ENCODE data around the gene FNTB.

FNTB gene

GRCh38 chr14:64979336-64980074 is 7.2 kb upstream of the FNTB start:
- H3K4me1 ChIP-seq (ENCODE audit: insufficient read depth, low read length): peaks cover 24% of the 10 kb centered on the region
- H3K36me3 ChIP-seq (ENCODE audit: insufficient read depth, low read length): no peaks in the 10 kb centered on the region
- H3K9ac ChIP-seq (ENCODE audit: low read depth, low read length): no peak overlapping the region
- no peaks in the 10 kb centered on the region for H3K9me3 ChIP-seq (ENCODE audit: control insufficient read depth, insufficient read depth, low read length)

GRCh38 chr14:64983439-64984310 is 3.0 kb upstream of the FNTB start:
- Histone ChIP-seq H3K9me3 (ENCODE audit: control insufficient read depth, insufficient read depth, low read length) (no peaks in the 10 kb centered on the region), H3K9ac (ENCODE audit: low read depth, low read length) (peak overlapping the region; percentile 53), H3K4me1 (ENCODE audit: insufficient read depth, low read length) (peaks cover 8% of the 10 kb centered on the region), H3K36me3 (ENCODE audit: insufficient read depth, low read length) (no peaks in the 10 kb centered on the region)

- Histone ChIP-seq H3K4me1 (ENCODE audit: insufficient read depth, low read length) (peaks cover 3% of the 10 kb centered on the region; the same call in 1 of the 2 replicates), H3K36me3 (ENCODE audit: insufficient read depth, low read length) (no peaks in the 10 kb centered on the region), H3K9ac (ENCODE audit: low read depth, low read length) (peak overlapping the region; percentile 85), H3K9me3 (ENCODE audit: control insufficient read depth, insufficient read depth, low read length) (no peaks in the 10 kb centered on the region)
These were observed 708 bp downstream of the FNTB start for GRCh38 chr14:64987438-64987767.

- H3K9ac ChIP-seq (ENCODE audit: low read depth, low read length): no peak overlapping the region
- H3K36me3 ChIP-seq (ENCODE audit: insufficient read depth, low read length): no peaks in the 10 kb centered on the region
- H3K4me1 ChIP-seq (ENCODE audit: insufficient read depth, low read length): no peaks in the 10 kb centered on the region
- H3K9me3 ChIP-seq (ENCODE audit: control insufficient read depth, insufficient read depth, low read length): no peaks in the 10 kb centered on the region
These were observed 3.6 kb downstream of the FNTB start for GRCh38 chr14:64990296-64990695.

GRCh38 chr14:64990939-64991338 is 4.2 kb downstream of the FNTB start:
- Histone ChIP-seq H3K9me3 (ENCODE audit: control insufficient read depth, insufficient read depth, low read length) (no peaks in the 10 kb centered on the region), H3K36me3 (ENCODE audit: insufficient read depth, low read length) (no peaks in the 10 kb centered on the region), H3K9ac (ENCODE audit: low read depth, low read length) (no peak overlapping the region), H3K4me1 (ENCODE audit: insufficient read depth, low read length) (no peaks in the 10 kb centered on the region)

GRCh38 chr14:64992328-64992885 is 5.7 kb downstream of the FNTB start:
- no peaks in the 10 kb centered on the region for H3K36me3 ChIP-seq (ENCODE audit: insufficient read depth, low read length)
- H3K4me1 ChIP-seq (ENCODE audit: insufficient read depth, low read length): peaks cover under 1% of the 10 kb centered on the region; the same call in 1 of the 2 replicates
- H3K9me3 ChIP-seq (ENCODE audit: control insufficient read depth, insufficient read depth, low read length): peaks cover 2% of the 10 kb centered on the region; the same call in 1 of the 2 replicates
- H3K9ac ChIP-seq (ENCODE audit: low read depth, low read length): no peak overlapping the region

- Histone ChIP-seq H3K9me3 (ENCODE audit: control insufficient read depth, insufficient read depth, low read length) (peaks cover 2% of the 10 kb centered on the region; the same call in 1 of the 2 replicates), H3K9ac (ENCODE audit: low read depth, low read length) (no peak overlapping the region), H3K4me1 (ENCODE audit: insufficient read depth, low read length) (peaks cover 10% of the 10 kb centered on the region), H3K36me3 (ENCODE audit: insufficient read depth, low read length) (no peaks in the 10 kb centered on the region)
These were observed 6.7 kb downstream of the FNTB start for GRCh38 chr14:64993266-64993930.

GRCh38 chr14:64994540-64994939 is 7.8 kb downstream of the FNTB start:
- Histone ChIP-seq H3K9me3 (ENCODE audit: control insufficient read depth, insufficient read depth, low read length) (peaks cover 2% of the 10 kb centered on the region; the same call in 1 of the 2 replicates), H3K36me3 (ENCODE audit: insufficient read depth, low read length) (no peaks in the 10 kb centered on the region), H3K4me1 (ENCODE audit: insufficient read depth, low read length) (peaks cover 13% of the 10 kb centered on the region), H3K9ac (ENCODE audit: low read depth, low read length) (no peak overlapping the region)

GRCh38 chr14:64995291-64995690 is 8.6 kb downstream of the FNTB start:
- Histone ChIP-seq H3K9ac (ENCODE audit: low read depth, low read length) (no peak overlapping the region), H3K9me3 (ENCODE audit: control insufficient read depth, insufficient read depth, low read length) (peaks cover 2% of the 10 kb centered on the region; the same call in 1 of the 2 replicates)

GRCh38 chr14:64997108-64997794 is 10.6 kb downstream of the FNTB start:
- Histone ChIP-seq H3K4me1 (ENCODE audit: insufficient read depth, low read length) (peaks cover 13% of the 10 kb centered on the region), H3K9ac (ENCODE audit: low read depth, low read length) (no peak overlapping the region), H3K36me3 (ENCODE audit: insufficient read depth, low read length) (no peaks in the 10 kb centered on the region), H3K9me3 (ENCODE audit: control insufficient read depth, insufficient read depth, low read length) (peaks cover 2% of the 10 kb centered on the region; the same call in 1 of the 2 replicates)

More at GRCh38 chr14:64995291-64995690, 8.6 kb downstream of the FNTB start:
- no peaks in the 10 kb centered on the region for H3K36me3 ChIP-seq (ENCODE audit: insufficient read depth, low read length)
- H3K4me1 ChIP-seq (ENCODE audit: insufficient read depth, low read length): peaks cover 13% of the 10 kb centered on the region

GRCh38 chr14:64998455-64998931 is 11.8 kb downstream of the FNTB start:
- Histone ChIP-seq H3K36me3 (ENCODE audit: insufficient read depth, low read length) (no peaks in the 10 kb centered on the region), H3K9me3 (ENCODE audit: control insufficient read depth, insufficient read depth, low read length) (peaks cover 2% of the 10 kb centered on the region; the same call in 1 of the 2 replicates), H3K9ac (ENCODE audit: low read depth, low read length) (no peak overlapping the region), H3K4me1 (ENCODE audit: insufficient read depth, low read length) (peaks cover 17% of the 10 kb centered on the region)

GRCh38 chr14:65000898-65001591 is 14.3 kb downstream of the FNTB start:
- peaks cover 2% of the 10 kb centered on the region; the same call in 1 of the 2 replicates for H3K9me3 ChIP-seq (ENCODE audit: control insufficient read depth, insufficient read depth, low read length)

GRCh38 chr14:65001723-65002122 is 15.0 kb downstream of the FNTB start:
- Histone ChIP-seq H3K36me3 (ENCODE audit: insufficient read depth, low read length) (no peaks in the 10 kb centered on the region), H3K9me3 (ENCODE audit: control insufficient read depth, insufficient read depth, low read length) (peaks cover 2% of the 10 kb centered on the region; the same call in 1 of the 2 replicates), H3K4me1 (ENCODE audit: insufficient read depth, low read length) (peaks cover 33% of the 10 kb centered on the region), H3K9ac (ENCODE audit: low read depth, low read length) (no peak overlapping the region)

More at GRCh38 chr14:65000898-65001591, 14.3 kb downstream of the FNTB start:
- Histone ChIP-seq H3K36me3 (ENCODE audit: insufficient read depth, low read length) (no peaks in the 10 kb centered on the region), H3K9ac (ENCODE audit: low read depth, low read length) (no peak overlapping the region), H3K4me1 (ENCODE audit: insufficient read depth, low read length) (peaks cover 30% of the 10 kb centered on the region)
